PC-9 (cell line): ENCODE data around the gene ALK.

Experiments used
- CTCF ChIP-seq: fragments of 200-600 bp; sonication (generic); conservative IDR thresholded peaks from 2 replicates; pipeline ENCODE4 v1.6.1; 2017; ENCODE audit warnings: mixed run types, antibody characterized with exemption, mild to moderate bottlenecking, moderate library complexity
- EZH2 ChIP-seq: fragments of 200-600 bp; sonication (generic); IDR thresholded peaks from 2 replicates; pipeline ENCODE4 v1.8.0; 2017; ENCODE audit warnings: antibody characterized with exemption, low read depth

- no peak for TF ChIP-seq CTCF
- no peak for TF ChIP-seq EZH2
These were observed 270.7 kb downstream of the ALK start for GRCh38 chr2:29650631-29651097.
